ENCODE results near the gene CERS3. TPM values are rescaled to one million over a fixed set of nuclear protein-coding genes. Genes with fewer than 3 reads are reported as not detected.

Gene CERS3
- total RNA-seq, 1 donor from 2014 or later: not detected

- no peak for DNase-seq (ENCODE audit: low spot score)
Measured at GRCh38 chr15:100383302-100384107, 145.2 kb downstream of the CERS3 start.

DNA sequence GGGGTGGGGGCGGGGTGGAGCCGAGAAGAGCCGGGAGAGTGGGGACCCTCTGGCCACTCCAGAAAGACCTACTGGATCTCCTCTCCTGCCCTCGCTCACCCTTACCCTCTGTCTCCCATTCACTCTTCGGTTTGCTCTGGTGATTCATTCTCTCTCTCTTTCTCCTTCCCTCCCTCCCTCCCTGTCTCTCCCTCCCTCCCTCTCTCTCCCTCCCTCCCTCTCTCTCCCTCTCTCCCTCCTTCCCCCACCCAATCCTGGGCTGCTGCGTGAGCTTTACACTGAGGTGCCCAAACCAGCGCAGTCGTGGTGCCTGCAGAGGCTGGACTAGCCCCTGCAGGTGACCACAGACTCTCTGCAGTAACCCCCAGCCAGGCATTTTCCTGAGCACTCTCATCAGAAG lies 154.8 kb downstream of the CERS3 start:
- DNase-seq (ENCODE audit: low spot score): no peak

DNA sequence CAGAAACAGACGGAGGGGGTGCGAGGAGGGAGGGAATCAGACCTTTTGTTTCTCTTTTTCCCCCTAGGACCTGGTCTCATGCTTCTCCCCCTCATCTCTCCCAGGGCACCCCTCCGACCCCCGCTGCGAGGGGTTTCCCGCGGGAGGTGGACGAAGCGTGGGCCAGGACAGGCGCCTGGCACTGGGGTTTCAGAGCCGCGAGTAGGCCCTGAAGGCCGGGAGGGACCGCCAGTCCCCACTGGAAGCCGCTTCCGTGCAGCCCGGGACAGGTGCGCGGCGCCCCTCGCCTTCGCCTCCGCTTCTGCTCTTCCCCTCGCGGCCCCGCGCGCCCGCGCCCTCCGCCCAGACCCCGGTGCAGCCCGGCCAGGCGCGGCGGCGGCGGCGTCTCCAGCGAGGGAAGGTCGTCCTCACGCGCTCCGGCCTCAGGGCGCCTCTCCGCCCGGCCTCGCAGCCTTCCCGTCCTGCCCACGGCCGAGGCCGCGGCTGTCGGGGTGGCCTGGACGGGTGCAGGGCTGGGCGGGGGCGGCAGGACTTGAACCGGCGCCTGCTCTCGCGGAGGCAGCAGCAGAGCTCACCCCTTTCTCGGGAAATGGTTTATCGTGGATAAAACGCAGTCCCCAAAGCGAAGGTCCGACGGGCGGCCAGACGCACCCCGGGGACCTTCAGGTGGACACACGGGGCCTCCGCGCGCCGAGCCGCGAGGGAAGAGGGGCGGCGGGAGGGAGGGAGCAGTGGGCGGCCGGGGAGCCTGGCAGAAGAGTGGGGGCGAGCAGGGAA lies 155.4 kb downstream of the CERS3 start:
- DNase-seq (ENCODE audit: low spot score): no peak

DNA sequence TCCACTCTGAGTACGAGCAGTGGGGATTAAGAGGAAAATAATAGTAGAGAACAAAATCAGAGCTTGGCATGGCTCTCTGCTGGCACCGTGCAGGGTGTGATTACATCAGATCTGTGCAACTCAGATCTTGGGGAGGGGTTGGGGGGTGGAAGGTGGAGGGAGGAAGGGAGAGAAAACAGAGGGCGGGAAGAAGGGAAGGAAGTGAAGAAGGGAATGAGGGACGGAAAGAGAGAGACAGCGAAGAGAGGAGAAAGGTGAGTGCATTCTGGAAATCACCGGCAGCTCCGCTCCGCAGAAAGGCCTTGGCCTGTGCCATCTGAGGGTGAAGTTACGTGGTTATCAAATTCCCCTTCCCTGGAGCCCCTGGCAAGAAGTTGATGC lies 156.0 kb downstream of the CERS3 start:
- peak; percentile 55 for DNase-seq (ENCODE audit: low spot score)

- no peak for DNase-seq (ENCODE audit: low spot score)
Measured at GRCh38 chr15:100355342-100355741, 173.4 kb downstream of the CERS3 start.

- no peak for DNase-seq (ENCODE audit: low spot score)
Measured at GRCh38 chr15:100353449-100353848, 175.3 kb downstream of the CERS3 start.

GRCh38 chr15:100350434-100351226 lies 178.1 kb downstream of the CERS3 start:
- peak; percentile 71 for DNase-seq (ENCODE audit: low spot score)

Other genes with a start within 250 kb of the CERS3 start
- gene ADAMTS17, start 187.0 kb downstream of the CERS3 start, total RNA-seq: 10.6 TPM
- 18.7 TPM for gene LINS1, start 73.2 kb upstream of the CERS3 start, total RNA-seq
- 12.0 TPM for gene ASB7, start 73.6 kb upstream of the CERS3 start, total RNA-seq